Measurements from ENCODE around the gene PIEZO2.
"Not testable (repeated sequence)": the region's sequence is repeated elsewhere in the genome, so short reads cannot be mapped to it uniquely, and the experiment has no call there.

Gene PIEZO2

DNA sequence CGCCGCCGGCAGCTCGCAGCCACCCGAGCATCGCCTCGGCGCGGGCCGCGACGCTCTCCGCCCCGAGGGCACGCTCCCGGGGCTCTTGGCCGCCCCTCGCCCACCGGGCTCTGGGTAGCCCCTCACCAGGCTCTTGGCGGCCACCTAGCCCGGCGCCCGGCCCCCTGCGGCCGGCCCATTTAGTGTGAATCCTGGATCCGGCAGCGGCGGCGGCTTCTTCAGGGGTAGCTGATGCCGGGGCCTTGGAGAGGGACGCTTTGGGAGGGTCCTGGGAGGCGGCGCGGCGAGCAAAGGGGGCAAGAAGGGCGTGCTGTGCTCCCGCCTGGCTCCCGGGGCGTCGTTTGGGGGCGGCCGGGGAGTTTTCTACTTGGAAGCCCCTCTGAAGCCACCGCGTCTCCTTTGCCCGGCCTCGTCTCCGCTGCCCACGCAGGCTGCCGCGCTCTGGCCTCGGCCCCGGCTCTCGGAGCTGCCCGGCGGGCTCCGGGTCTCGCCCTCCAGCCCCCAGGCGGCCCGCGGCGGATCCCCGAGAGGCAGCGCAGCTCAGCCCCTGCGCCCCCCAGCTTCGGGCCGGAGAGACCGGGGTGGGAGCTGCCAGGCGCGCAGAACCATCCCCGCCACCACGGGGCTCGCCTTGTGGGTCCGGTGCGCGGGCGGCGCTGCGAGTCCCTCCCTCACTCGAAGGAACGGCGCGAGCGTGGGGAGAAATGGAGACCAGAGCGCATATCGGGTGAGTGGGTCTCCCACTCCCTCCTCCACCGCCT is 509 bp downstream of the PIEZO2 start:
- no peak for DNase-seq (ENCODE audit: low read depth)

DNA sequence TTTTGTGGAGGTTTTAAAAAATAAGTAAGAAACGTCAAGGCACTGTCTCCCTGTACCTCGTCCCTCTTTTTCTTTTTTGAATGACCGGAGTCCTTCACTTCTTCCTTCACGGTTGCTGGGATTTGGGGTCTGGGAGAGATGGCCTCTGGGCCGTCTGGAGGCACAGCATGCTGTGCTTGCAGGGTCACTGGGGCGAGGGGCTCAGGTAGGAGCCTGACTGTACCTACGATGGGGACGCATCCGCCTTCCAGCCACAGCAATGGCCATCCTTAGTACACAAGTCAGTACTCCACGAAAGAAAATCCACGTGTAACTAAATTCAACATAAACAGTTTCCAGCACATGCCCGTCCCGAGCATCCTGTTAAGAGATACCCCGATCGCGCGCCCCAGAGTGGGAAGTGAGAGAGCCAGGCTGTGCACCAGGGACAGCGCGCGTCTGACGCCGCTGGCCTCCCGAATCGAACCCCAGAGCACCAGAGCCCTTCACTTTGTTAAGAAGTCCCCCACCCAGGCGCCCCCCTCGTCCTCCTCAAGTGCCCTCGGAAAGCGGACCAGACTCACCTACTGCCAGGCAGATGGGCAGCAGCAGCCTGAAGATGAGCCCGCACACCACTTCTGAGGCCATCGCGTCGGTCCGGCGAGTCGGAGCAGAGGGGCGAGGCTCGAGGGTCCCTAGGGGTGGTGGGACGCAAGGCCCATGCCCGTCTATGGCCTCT is 1.2 kb downstream of the PIEZO2 start:
- DNase-seq (ENCODE audit: low read depth), result no peak

DNA sequence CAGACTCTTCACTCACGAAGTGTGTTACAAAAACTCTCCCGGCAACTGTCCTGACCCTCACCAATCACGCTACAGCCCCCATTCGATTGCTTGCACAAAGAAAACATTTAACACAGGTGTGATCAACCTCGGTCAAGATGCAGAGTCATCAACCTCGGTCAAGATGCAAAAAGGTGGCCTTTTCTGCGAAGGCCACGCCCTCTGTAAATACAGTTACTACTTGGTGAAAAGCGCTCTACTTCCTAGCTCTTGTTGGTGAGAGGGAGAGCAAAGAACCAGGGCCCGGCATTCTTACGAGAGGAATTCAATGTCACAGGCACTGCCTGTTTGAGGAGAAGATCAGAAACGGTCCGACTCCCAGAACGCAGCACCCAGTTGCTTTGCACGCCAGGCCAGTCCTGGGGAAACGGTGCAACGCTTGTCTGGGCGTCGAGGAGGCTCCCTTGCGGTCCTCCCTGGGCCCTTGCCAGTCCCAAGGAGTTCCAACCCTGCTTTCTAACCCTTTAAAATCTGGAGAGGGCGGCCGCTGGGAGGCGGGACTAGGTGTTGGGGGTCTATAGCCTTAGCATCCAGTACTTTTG is 1.9 kb downstream of the PIEZO2 start:
- no peak for DNase-seq (ENCODE audit: low read depth)

DNA sequence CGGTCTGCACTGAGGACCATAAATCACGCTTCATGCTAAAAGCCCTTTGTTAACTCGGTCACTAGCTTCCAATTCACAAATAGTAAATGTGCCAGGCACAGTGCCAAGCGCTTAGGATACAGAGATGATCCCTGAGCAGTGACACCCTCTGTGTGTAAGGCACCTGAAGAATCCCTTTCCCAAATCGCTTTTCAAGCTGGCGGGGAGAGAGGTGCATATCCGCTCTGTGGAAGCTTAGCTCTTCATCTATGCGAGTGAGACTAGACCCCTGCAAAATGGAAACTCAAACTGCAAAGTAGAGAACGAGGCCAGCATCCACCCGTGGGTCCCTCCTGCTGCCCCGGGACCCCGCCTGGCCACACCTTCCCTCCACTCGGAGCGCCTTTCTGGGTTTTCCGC is 2.4 kb downstream of the PIEZO2 start:
- DNase-seq (ENCODE audit: low read depth), result no peak

DNA sequence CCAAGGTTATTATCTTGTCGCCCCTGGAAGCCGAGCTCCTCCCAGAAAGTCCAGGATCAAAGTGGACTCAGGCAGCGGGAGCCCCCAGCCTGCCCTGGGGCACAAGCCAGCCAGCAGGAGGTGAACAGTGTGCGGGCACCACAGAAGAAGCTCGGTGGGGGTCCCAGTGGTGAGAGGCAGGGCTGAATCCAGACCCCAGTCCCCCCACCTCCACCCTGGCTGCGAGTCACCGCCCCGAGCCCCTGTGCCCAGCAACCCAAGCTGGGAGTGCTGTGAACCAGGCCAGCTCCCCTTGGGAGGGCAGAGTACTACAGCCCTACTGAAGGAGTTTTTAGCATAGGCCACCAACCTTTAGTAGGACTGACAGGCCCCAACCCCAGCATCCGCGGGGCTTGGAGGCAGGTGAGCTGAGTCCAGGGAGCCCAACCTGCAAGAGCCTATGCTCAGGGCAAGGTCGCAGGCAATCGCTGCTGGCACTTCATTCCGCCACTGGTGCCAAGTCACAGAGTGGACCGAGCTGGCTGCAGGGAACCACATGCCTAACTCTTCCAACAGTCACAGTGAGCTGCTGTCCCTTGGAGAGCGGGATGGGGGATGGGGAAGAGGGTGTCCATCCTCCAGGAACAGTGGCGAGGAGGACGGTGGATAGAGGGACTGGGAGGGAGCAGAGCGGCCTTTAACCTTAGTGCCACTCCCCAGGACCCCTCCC is 3.0 kb downstream of the PIEZO2 start:
- no peak for DNase-seq (ENCODE audit: low read depth)

DNA sequence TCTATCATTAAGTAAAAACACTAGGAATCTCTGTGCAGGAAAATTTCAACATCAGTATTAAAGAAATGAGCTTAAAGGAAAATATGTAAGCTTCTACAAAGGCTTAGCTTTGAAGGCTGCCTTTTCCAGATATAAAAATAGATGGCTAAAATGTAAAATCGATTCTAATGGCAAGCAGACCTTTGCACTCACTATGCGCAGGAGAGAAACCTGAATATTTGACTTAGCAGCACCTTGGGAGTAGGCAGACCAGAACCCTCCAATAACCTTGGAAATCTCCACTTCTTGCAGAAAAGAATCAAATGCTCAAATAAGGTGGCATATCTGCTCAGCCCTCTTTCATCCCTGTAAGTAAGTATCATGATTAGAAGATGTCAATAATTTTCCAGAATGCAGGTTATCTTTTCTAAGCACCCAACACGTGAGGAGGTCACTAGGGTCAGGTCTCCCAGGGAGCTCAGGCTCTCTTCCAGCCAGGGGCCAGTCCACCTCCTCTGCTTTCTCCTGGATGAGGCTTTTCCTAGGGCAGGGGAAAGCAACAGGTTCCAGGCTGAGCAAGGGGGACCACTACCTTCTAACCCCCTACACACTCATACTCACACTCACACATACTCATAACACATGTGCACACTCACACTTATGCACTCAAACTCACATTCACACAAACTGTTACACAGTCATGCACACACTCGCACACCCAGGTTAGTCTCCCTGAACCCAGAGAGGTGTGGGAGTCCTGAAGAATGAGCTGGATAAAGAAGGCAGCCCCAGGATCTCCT is 3.8 kb downstream of the PIEZO2 start:
- DNase-seq (ENCODE audit: low read depth), result no peak

DNA sequence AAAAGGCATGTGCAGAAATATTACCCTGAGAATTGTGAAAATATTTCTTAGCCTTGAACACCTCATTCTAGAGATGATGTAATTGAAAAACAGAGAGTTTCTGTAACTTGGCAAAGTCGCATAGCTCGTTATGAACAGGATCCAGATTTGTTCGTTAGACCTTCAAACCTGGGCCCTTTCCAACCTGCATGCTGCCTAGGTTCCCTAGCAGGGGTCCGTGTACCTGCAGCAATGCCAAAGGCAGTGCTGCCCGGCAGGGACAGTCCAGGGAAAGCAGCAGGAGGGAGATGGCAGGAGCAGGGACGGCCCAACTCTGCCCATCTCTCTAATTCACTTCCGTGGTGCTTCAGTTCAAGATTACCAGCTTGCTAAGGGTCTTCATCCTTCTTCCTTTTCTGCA is 12.0 kb downstream of the PIEZO2 start:
- no peak for DNase-seq (ENCODE audit: low read depth)

DNA sequence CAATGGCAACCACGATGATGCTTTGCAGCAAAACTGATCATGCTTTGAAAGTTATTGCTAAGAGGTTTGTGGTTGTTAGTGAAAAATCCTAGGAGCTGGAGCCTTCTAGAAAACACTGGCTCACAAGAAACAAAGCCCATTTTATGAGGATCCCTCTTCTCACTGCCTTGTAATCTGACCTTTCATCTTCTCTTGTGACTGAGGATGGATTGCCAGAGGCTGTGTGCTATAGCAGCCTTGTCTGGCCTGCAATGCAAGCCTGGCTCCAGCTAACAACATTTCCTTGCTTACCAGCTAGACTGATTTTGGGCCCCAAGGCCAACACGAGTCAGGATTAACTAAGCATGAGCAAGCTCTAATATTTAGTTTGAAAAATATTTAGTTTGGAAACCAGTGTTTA is 13.1 kb downstream of the PIEZO2 start:
- no peak for DNase-seq (ENCODE audit: low read depth)

DNA sequence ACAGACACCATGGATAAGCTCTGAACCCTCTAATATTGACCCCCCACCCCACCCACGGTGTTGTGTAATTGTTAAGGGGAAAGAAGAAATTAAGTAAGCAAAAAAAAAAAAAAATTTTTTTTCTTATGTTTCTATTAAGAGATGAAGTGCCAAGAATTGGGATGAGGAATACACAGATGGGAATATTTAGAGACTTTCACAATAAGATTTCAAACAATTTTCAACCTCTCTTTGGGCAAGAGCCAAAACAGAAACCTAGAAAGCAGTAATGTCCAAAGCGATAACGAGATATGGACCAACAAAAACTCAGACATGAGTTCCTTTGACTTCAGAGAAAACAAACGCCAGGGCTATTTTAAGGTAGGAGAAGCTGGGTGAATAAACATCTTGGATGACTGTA is 14.4 kb downstream of the PIEZO2 start:
- DNase-seq (ENCODE audit: low read depth), result no peak

DNA sequence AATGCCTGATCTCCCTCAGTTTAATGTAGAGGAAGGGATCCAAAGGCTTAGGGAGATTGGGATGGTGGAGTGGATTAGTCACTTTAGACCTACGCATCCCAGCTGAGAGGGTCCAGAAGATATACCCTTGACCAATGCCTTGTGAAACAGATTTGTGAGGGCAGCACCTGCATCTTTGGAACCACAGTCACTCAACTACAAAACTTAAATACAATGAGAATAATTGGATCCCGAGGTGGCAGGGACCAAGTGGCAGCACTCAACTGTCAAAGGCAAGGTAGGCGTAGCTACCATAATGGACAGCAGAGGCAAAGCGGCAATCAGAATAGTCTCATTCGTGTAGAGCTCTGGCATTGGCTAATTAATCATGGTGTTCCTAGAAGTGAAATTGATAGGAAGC is 20.3 kb downstream of the PIEZO2 start:
- not testable (repeated sequence) for DNase-seq (ENCODE audit: low read depth)

DNA sequence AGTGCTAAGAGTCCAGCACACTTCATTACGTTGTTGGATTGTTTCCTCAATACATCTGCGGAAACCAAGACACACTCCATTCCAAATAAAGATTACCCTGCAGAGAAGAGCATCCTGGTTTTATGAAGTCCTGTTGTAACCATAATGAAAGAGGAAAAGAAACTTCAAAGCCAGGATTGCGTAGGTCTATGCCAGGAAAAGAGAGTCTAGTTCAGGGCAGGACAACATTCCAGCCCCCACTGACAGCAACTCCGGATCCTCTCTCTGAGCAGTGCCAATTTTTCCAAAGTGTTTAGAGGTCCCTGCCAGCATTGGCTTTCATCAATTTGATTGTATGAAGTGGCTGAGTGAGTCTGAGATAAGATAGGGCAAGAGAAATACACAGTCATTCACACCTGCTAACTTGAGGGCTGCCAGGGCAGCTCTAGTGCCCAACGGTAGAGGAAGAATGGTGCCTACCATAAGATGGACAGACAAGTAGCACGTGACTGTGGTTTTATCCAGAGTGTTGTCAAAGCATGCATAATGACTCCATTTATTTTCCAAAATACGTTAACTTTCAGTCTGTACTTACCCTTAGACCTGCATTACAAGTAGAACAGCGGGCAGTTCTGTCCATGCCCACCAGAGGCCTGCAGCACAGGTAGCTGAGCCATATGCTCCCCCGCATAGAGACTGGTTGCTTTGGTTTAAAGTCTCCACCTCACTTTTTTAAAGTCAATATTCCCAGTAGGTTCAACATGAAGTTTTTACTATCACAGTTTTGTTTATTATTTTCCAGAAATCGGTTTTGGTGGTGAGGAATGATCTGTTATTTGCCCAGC is 23.7 kb downstream of the PIEZO2 start:
- no peak for DNase-seq (ENCODE audit: low read depth)

DNA sequence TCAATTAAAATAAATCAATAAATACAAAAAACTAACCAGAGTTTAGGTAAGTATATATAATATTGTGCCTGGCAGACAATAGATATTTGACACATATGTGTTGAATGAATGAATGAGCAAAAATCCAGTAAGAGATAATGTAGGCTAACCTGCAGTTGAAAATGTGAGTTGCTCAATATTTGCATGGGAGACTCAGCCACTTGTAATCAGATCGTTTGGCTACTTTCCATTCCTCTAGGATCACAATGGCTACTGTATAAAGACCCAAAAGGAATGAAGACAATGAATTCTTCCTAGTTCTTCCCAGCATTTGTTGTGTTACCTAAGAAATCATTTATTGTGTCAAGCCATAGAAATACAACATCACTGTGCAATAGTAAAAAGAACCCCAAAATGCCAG is 25.3 kb downstream of the PIEZO2 start:
- no peak for DNase-seq (ENCODE audit: low read depth)

DNA sequence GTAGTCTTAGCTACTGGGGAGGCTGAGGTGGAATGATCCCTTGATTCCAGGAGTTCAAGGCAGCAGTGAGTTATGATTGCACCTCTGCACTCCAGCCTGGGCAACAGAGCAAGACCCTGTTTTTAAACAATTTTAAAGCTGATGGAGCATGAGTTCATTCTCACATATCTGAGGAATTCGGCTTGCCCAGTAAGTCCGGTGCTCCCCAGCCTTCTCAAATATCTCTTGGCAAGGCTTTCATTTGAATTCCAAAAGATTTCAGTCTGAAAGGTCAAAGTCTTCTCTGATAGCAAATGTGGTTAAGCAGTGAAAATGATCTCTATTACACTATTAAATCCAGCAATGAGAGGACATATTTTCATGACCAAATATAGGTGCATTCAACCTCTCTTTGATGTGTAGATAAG is 27.9 kb downstream of the PIEZO2 start:
- DNase-seq (ENCODE audit: low read depth), result peak; percentile 88

DNA sequence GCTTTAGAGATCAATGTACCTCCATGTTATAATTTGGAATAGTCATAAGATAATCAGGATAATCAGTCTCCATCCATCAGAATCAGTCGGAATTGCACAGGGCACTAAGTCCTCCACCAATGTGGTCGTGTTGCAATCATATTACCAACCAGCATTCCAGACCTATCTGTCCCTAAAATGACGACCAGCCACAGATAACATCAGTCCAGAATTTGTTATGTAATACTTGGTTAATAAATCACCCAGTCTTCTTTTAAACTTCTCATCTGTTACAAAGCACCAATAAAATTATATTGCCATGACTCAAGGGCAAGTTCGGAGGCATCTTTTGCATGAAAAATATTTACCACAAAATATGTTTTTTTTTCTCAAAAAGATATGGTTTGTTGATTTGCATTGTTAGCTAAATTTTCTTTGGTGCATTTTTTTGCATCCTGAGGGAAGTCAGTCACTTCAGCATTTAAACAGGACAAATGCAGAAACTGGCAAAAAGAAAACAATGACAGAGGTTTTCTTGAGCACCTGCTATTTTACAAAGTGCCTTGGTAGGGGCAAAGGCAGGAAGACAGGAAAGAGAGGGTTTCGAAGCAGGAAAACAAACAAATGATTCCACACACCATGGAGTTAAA is 29.3 kb downstream of the PIEZO2 start:
- DNase-seq (ENCODE audit: low read depth), result peak; percentile 89

DNA sequence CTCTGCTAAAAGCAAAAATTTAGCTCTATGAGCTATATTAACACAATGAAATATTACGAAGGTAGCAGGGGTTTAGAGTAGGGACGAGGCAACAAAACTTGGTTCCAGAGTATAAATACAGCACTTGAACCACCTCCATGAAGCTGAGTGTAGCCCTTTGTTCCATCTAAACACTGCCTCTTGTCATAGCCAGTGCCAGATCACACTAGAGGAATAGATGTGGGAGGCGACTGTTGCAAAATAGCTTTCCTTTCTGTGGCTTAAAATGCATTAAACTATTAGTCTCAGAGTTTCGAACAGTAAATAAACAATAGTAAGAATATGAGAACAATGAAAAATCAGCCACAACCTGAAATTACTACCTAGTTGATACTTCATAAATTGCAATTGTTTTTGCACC is 29.8 kb downstream of the PIEZO2 start:
- no peak for DNase-seq (ENCODE audit: low read depth)

DNA sequence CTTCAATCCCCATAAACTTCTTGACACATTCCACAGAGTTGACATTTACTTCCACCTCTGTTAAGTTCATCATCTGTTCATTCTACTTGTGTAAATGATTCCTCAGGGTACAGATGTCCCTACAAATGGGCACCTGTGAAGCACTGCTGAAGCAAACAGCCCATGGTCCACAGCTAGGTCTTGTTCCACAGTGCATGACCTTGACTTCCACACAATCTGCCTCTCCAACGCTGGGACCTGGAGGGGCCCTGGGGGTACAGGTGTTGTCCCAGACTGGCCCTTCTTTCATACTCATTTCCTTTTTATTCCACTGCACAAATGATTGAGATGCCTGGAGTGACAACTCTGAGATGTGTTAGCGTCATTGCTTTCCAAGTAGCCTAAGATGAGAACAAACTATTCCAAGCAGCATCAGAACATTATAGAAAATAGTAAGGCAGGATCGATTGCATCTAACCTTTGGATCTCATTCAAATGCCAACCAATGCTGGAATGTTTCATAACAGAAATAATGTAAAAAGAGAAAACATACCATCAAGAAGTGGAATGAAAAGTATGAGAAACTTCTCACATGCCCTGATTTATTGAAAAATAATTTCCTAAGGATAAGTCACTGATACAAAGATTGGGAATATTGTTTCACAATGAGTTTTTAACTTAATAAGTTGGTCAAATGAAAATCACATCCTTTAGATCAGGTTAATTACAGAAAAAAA is 31.2 kb downstream of the PIEZO2 start:
- DNase-seq (ENCODE audit: low read depth), result peak; percentile 73

DNA sequence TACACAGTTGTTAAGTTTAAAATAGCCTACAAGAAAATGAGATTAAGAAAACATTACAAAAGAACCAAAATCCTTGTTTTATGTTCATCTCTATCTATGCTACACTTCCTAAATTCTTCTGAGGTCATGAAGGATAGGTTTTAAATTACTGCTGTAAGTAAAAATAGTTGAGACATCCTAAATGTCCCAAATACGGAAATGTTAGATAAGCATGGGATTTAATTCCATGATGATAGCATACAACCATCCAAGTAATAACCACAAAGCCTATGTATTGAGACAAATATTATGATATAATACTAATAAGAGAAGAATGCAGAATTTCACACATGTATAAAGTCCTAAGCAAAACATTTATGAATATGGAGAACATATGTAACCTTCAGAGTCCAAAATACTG is 34.1 kb downstream of the PIEZO2 start:
- DNase-seq (ENCODE audit: low read depth), result peak; percentile 74

DNA sequence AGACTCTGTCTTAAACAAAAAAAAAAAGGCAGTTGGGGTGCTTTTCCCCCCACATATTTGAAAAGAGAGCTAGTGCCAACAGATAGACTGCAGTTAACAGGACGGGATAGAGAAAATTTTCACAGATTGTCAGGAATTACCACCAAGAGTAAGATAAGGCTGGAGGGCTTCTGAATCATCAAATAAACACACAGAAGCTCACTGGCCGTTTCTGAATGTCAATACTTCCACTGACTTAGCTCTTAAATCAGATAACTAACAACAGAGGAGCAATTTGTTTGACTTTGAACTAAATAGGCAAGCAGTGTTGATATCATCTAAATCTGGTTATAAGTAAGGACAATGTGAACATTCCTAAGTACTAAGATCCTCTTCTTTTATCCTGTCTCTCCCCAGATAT is 34.7 kb downstream of the PIEZO2 start:
- peak; percentile 50 for DNase-seq (ENCODE audit: low read depth)

DNA sequence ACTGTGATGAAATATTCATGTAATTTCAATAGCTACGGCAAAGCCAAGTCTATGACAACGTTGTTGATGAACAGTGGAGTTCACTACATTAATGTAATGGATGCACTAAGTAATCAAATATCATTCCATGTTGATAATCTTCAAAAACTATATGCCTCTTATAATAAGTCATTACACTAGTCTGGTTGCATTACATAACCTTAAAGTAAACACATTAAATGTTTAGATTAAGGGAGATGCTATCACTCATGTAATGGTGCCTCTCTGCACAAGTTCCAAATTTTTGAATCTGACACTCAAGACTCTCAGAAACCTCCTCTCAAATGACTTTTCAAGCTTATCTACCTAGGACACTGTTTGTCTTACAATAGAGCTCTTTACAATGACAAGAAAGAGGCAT is 35.4 kb downstream of the PIEZO2 start:
- no peak for DNase-seq (ENCODE audit: low read depth)

DNA sequence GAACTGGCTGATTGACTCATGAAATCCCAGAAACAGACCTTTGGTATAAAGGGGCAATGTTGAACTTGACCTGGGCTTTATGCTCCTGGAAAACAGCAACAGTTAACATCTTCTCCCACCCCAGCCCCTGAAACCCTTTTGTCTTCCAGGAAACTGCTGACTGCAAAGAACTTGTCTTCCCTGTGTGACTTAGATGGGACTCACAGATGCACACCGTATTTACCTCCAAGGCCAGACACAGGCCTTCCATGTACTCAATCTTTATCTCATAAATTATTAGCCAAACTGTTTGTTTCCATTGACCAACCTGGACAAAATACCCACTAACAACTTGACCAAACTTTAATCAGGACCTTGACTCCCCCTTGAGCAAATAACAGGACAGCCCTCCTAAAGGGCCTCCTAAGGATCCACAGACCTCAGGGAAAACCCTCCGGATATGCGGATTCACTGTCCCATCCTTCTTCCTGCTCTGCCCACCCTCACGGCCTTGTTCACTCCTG is 36.3 kb downstream of the PIEZO2 start:
- DNase-seq (ENCODE audit: low read depth), result no peak

All from HS-27A (cell line).